B cell (primary cell): ENCODE measurements around the gene DDX20. TPM values are rescaled to one million over a fixed set of nuclear protein-coding genes. Genes with fewer than 3 reads are reported as not detected.
A peak's percentile ranks its signal among the peaks of the same experiment; 100 is the strongest.

Source experiments
- ATAC-seq: fragments of 200-7000 bp; cut with Tn5 transposase; one replicate; pipeline ENCODE4 v1.10.0; 2021; ENCODE audit warnings: low read depth, mild to moderate bottlenecking, moderate number of reproducible peaks, moderate library complexity
- CTCF ChIA-PET: fragments of 350-600 bp; sonication (Branson Sonifier 250); formaldehyde crosslinking; loops from one replicate; lab custom pipeline; 2021; ENCODE audit warnings: antibody characterized with exemption, inconsistent platforms; lab: Charles Lee
- POLR2A ChIA-PET: fragments of 350-600 bp; sonication (Branson Sonifier 250); formaldehyde crosslinking; loops from one replicate; lab custom pipeline; 2021; ENCODE audit warnings: antibody characterized with exemption; lab: Charles Lee
- DNase-seq: peaks from one replicate; pipeline ENCODE4 v3.0.0; 2013
- H2AFZ ChIP-seq: 2 replicates; pipeline ENCODE4 v1.6.1; 2012; ENCODE audit warnings: mild to moderate bottlenecking, low read depth, low read length; ENCODE audit not compliant: insufficient read depth, poor library complexity, severe bottlenecking
- H3K27ac ChIP-seq, 2 donors: 1 replicate in 1 of 2; 2 replicates in 1 of 2; pipeline ENCODE4 v1.5.1; 2012 to 2013; ENCODE audit warnings: low read length in 2 of 2, mild to moderate bottlenecking in 2 of 2, moderate library complexity in 1 of 2
- H3K27me3 ChIP-seq, 4 experiments: fragments of 200-600 bp in 1 of 4; sonication (generic) in 1 of 4; replicated peaks in 1 of 4; 1 replicate in 2 of 4; 2 replicates in 2 of 4; pipeline versions ENCODE4 v1.6.1 to v1.7.0; 2013 to 2016; ENCODE audit warnings: low read length in 3 of 4, mild to moderate bottlenecking in 2 of 4, mixed read lengths in 1 of 4, moderate library complexity in 1 of 4; ENCODE audit not compliant: insufficient read depth in 4 of 4, control insufficient read depth in 3 of 4; ENCODE audit errors: control extremely low read depth in 1 of 4
- H3K36me3 ChIP-seq, 2 experiments: replicated peaks in 1 of 2; 1 replicate in 1 of 2; 2 replicates in 1 of 2; pipeline versions ENCODE4 v1.6.1 to v1.7.1; 2013; ENCODE audit warnings: low read length in 1 of 2; ENCODE audit not compliant: insufficient read depth in 2 of 2, control insufficient read depth in 1 of 2; ENCODE audit errors: control extremely low read depth in 1 of 2, extremely low read depth in 1 of 2
- H3K4me1 ChIP-seq, 2 donors: fragments of 200-600 bp in 1 of 2; sonication (generic) in 1 of 2; 1 replicate in 1 of 2; 2 replicates in 1 of 2; pipeline versions ENCODE4 v1.5.1 to v1.6.1; 2013 to 2017; ENCODE audit warnings: low read length in 2 of 2; ENCODE audit not compliant: control insufficient read depth in 2 of 2, insufficient read depth in 2 of 2
- H3K4me2 ChIP-seq: replicated peaks from 2 replicates; pipeline ENCODE3; 2012; ENCODE audit warnings: mild to moderate bottlenecking, low read depth, low read length; ENCODE audit not compliant: poor library complexity, severe bottlenecking
- H3K4me3 ChIP-seq, 5 experiments: fragments of 200-600 bp in 1 of 5; sonication (generic) in 1 of 5; 1 replicate in 3 of 5; 2 replicates in 2 of 5; pipeline versions ENCODE4 v1.5.1 to v1.7.0; 2011 to 2016; ENCODE audit warnings: low read length in 4 of 5, mild to moderate bottlenecking in 4 of 5, low read depth in 2 of 5, control low read depth in 1 of 5, moderate library complexity in 1 of 5; ENCODE audit not compliant: insufficient read depth in 1 of 5; ENCODE audit errors: control extremely low read depth in 1 of 5, extremely low read depth in 1 of 5
- H3K79me2 ChIP-seq: fragments of 200-600 bp; sonication (generic); one replicate; pipeline ENCODE4 v1.6.0; 2016; ENCODE audit warnings: low read length; ENCODE audit not compliant: control insufficient read depth, insufficient read depth
- H3K9ac ChIP-seq: fragments of 200-600 bp; sonication (generic); 2 replicates; pipeline ENCODE4 v1.6.1; 2017; ENCODE audit warnings: mild to moderate bottlenecking, low read length, moderate library complexity
- H3K9me3 ChIP-seq, 3 donors: one replicate each; pipeline versions ENCODE4 v1.6.1 to v1.7.1; 2013; ENCODE audit warnings: low read length in 2 of 3; ENCODE audit not compliant: control insufficient read depth in 2 of 3, insufficient read depth in 1 of 3; ENCODE audit errors: control extremely low read depth in 1 of 3
- H4K20me1 ChIP-seq: 2 replicates; pipeline ENCODE4 v1.6.0; 2012; ENCODE audit warnings: mild to moderate bottlenecking, low read length; ENCODE audit not compliant: insufficient read depth, control insufficient read depth, poor library complexity, severe bottlenecking
- H3K27ac Mint-ChIP-seq: one replicate; pipeline ENCODE4 v1.8.0; 2021; ENCODE audit warnings: mixed read lengths
- H3K27me3 Mint-ChIP-seq: one replicate; pipeline ENCODE4 v1.8.0; 2021; ENCODE audit warnings: mixed read lengths
- H3K4me1 Mint-ChIP-seq: one replicate; pipeline ENCODE4 v1.8.0; 2021; ENCODE audit warnings: mixed read lengths
- H3K4me3 Mint-ChIP-seq: one replicate; pipeline ENCODE4 v1.8.0; 2021; ENCODE audit warnings: mixed read lengths
- H3K9me3 Mint-ChIP-seq: one replicate; pipeline ENCODE4 v1.8.0; 2022; ENCODE audit warnings: mixed read lengths; ENCODE audit not compliant: insufficient read depth
- EZH2 ChIP-seq: IDR thresholded peaks from 2 replicates; pipeline ENCODE4 v1.6.1; 2012; ENCODE audit warnings: borderline replicate concordance, low read depth, mild to moderate bottlenecking, moderate library complexity, low read length; ENCODE audit not compliant: insufficient read depth, poor library complexity, severe bottlenecking
- whole genome bisulfite sequencing: methylation state at CpG from one replicate; pipeline ENCODE4 v1.1.5; 2013; ENCODE audit warnings: missing lambda C conversion rate; ENCODE audit not compliant: insufficient coverage; 5-methylcytosine and 5-hydroxymethylcytosine counted together
- intact Hi-C: fragments of 100-400 bp; cut with micrococcal nuclease; formaldehyde crosslinking; loops from one replicate; pipeline ENCODE4 v1.10.0; 2022
- polyA plus RNA-seq: library from polyadenylated mRNA; depleted of rRNA; stranded (reverse); fragments of >200 nt; gene quantifications from 2 replicates; pipeline ENCODE4 v1.2.3, GENCODE V29; 2012
- total RNA-seq, 2 donors: library from RNA; stranded (reverse); fragments of 120-200 nt in 1 of 2; gene quantifications; 1 replicate in 1 of 2; 2 replicates in 1 of 2; pipeline versions ENCODE4 v1.2.3 to v1.2.4, GENCODE V29; 2013 to 2022
- TF ChIP-seq, protein P1 (sequence below): fragments of 200-600 bp; IDR thresholded peaks from one replicate; pipeline ENCODE4 v1.8.0; 2022; ENCODE audit warnings: antibody characterized with exemption, mild to moderate bottlenecking

DDX20 gene
- total and polyA plus RNA-seq, 2 donors (not counting 1 experiment from before 2014, with no cell fraction given), result 5.7 to 24.6 TPM

DNA sequence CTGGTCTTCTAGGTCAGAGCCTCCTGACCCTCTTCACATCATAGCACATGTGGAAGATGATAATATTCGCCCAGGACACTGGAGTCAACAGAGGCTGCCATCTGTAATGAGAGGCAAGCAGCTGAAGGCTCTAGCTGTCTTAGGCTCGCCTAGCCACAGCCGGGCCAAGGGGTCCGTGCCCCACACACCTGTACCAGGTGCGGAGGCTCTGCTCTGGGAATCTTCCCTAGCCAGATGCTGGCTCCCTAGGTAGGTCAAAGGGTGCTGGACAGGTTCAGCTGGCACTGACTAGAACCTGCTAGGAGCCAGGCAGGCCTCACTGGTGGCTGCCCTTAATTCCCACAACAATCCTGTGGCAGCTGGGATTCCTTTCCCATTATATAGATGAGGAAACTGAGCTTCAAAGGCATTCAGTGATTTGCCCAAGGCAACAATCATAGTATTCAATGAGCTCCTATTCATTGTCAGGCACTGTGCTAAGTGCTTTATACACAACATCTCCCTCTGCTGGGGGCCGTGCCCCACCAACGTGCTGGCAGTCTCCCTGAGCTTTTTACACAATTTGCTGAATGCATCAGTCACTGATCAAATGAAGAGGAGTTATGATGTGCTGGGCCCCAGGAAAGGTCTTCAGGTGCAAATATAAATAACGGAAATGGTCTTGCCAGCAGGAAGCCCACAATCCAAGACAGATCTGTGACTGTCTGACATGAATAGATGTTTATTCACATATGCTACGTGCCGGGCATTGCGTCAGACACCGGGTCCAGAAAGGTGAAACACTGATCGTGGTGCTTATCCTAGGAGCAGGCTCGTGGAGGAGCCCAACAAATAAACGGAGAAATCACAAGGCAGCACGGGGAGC lies 58.0 kb downstream of the DDX20 start:
- Histone ChIP-seq H3K27ac (no peak overlapping the region), H3K4me3 (no peak overlapping the region), H3K9ac (no peak overlapping the region), H3K9me3 (no peaks in the 10 kb centered on the region), H3K4me1 (peaks cover 23 to 38% of the 10 kb centered on the region in 2 donors), H3K4me2 (no peak overlapping the region), H3K27me3 (peaks cover 0 to 5% (median 0%) of the 10 kb centered on the region in 4 experiments), H2AFZ (no peak overlapping the region), H3K79me2 (no peaks in the 10 kb centered on the region), H3K36me3 (no peaks in the 10 kb centered on the region), H4K20me1 (no peaks in the 10 kb centered on the region)
- ChIA-PET POLR2A (no interaction called here), CTCF (interaction anchor here (1.0 to 1.7 kb wide), 4 partner anchors 11 to 99 kb away, joined by 4 to 7 read pairs (median 5); no protein-coding TSS in a partner anchor)
- intact Hi-C loops, result no loop called here
- Mint-ChIP-seq H3K27me3 (no peaks in the 10 kb centered on the region), H3K27ac (no peak overlapping the region), H3K4me3 (no peak overlapping the region), H3K4me1 (peaks cover 30% of the 10 kb centered on the region), H3K9me3 (no peaks in the 10 kb centered on the region)
- ATAC-seq, result no peak
- peak; percentile 32 for DNase-seq
- TF ChIP-seq, protein P1, sequence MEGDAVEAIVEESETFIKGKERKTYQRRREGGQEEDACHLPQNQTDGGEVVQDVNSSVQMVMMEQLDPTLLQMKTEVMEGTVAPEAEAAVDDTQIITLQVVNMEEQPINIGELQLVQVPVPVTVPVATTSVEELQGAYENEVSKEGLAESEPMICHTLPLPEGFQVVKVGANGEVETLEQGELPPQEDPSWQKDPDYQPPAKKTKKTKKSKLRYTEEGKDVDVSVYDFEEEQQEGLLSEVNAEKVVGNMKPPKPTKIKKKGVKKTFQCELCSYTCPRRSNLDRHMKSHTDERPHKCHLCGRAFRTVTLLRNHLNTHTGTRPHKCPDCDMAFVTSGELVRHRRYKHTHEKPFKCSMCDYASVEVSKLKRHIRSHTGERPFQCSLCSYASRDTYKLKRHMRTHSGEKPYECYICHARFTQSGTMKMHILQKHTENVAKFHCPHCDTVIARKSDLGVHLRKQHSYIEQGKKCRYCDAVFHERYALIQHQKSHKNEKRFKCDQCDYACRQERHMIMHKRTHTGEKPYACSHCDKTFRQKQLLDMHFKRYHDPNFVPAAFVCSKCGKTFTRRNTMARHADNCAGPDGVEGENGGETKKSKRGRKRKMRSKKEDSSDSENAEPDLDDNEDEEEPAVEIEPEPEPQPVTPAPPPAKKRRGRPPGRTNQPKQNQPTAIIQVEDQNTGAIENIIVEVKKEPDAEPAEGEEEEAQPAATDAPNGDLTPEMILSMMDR, result no peak
- no peak for TF ChIP-seq EZH2
- WGBS, result 84% methylated on average over 13 of the region's 16 CpGs

GRCh38 chr1:111814305-111814628 lies 58.6 kb downstream of the DDX20 start:
- no peaks in the 10 kb centered on the region for H3K36me3 ChIP-seq
- CTCF ChIA-PET, result interaction anchor here (1.1 to 1.7 kb wide), 2 partner anchors 21 to 24 kb away, joined by 6 to 7 read pairs; no protein-coding TSS in a partner anchor
- H3K79me2 ChIP-seq, result no peaks in the 10 kb centered on the region
- peaks cover 3% of the 10 kb centered on the region for H3K27me3 Mint-ChIP-seq
- H3K4me3 ChIP-seq, result no peak overlapping the region
- H3K4me1 Mint-ChIP-seq, result peaks cover 25% of the 10 kb centered on the region
- H3K27ac ChIP-seq, result no peak overlapping the region
- POLR2A ChIA-PET, result no interaction called here
- H2AFZ ChIP-seq, result no peak overlapping the region
- H3K27me3 ChIP-seq, result peaks cover 0 to 5% (median 0%) of the 10 kb centered on the region in 4 experiments
- DNase-seq (no peak), ATAC-seq (no peak)
- WGBS, result 91% methylated on average over 8 of the region's 9 CpGs
- H3K4me3 Mint-ChIP-seq, result no peak overlapping the region
- H3K9me3 ChIP-seq, result no peaks in the 10 kb centered on the region
- TF ChIP-seq EZH2, result no peak
- TF ChIP-seq, protein P1, result no peak
- H3K9ac ChIP-seq, result no peak overlapping the region
- H3K4me1 ChIP-seq, result peaks cover 20 to 32% of the 10 kb centered on the region in 2 donors
- H3K27ac Mint-ChIP-seq, result no peak overlapping the region
- no peaks in the 10 kb centered on the region for H4K20me1 ChIP-seq
- no peaks in the 10 kb centered on the region for H3K9me3 Mint-ChIP-seq
- intact Hi-C loops, result no loop called here
- H3K4me2 ChIP-seq, result no peak overlapping the region
